ENCODE data around the gene MTHFSD. TPM values are rescaled to one million over a fixed set of nuclear protein-coding genes. Genes with fewer than 3 reads are reported as not detected.
A peak's percentile ranks its signal among the peaks of the same experiment; 100 is the strongest.
"Not testable (repeated sequence)": the region's sequence is repeated elsewhere in the genome, so short reads cannot be mapped to it uniquely, and the experiment has no call there.

Gene MTHFSD
- total RNA-seq, 2 donors from 2014 or later: 23.7 to 43.8 TPM

GRCh38 chr16:86594721-86595120, 39.7 kb upstream of the MTHFSD start:
- WGBS: 12% methylated on average over 8 of the region's 8 CpGs
- Histone ChIP-seq H3K4me1 (replicated peaks) (no peaks in the 10 kb centered on the region), H3K9me3 (no peaks in the 10 kb centered on the region), H3K27ac (no peak overlapping the region), H3K27me3 (replicated peaks; ENCODE audit: insufficient read depth) (peaks cover 18% of the 10 kb centered on the region), H3K36me3 (no peaks in the 10 kb centered on the region), H3K4me3 (no peak overlapping the region)
- TF ChIP-seq, protein P1, sequence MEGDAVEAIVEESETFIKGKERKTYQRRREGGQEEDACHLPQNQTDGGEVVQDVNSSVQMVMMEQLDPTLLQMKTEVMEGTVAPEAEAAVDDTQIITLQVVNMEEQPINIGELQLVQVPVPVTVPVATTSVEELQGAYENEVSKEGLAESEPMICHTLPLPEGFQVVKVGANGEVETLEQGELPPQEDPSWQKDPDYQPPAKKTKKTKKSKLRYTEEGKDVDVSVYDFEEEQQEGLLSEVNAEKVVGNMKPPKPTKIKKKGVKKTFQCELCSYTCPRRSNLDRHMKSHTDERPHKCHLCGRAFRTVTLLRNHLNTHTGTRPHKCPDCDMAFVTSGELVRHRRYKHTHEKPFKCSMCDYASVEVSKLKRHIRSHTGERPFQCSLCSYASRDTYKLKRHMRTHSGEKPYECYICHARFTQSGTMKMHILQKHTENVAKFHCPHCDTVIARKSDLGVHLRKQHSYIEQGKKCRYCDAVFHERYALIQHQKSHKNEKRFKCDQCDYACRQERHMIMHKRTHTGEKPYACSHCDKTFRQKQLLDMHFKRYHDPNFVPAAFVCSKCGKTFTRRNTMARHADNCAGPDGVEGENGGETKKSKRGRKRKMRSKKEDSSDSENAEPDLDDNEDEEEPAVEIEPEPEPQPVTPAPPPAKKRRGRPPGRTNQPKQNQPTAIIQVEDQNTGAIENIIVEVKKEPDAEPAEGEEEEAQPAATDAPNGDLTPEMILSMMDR (IDR thresholded peaks at IDR 0.05): no peak
- TF ChIP-seq POLR2AphosphoS5 (IDR thresholded peaks at IDR 0.05): peak; percentile 41
- intact Hi-C loops (cut with DNase I): no loop called here
- peak; percentile 13 for DNase-seq (ENCODE audit: low spot score)

- 17% methylated on average over 13 of the region's 13 CpGs for WGBS
- Histone ChIP-seq H3K9me3 (no peaks in the 10 kb centered on the region), H3K27ac (no peak overlapping the region), H3K4me1 (replicated peaks) (no peaks in the 10 kb centered on the region), H3K27me3 (replicated peaks; ENCODE audit: insufficient read depth) (peaks cover 18% of the 10 kb centered on the region), H3K4me3 (no peak overlapping the region), H3K36me3 (no peaks in the 10 kb centered on the region)
- intact Hi-C loops (cut with DNase I): no loop called here
- DNase-seq (ENCODE audit: low spot score): no peak
- TF ChIP-seq POLR2AphosphoS5 (IDR thresholded peaks at IDR 0.05) (no peak), POLR2A (IDR thresholded peaks at IDR 0.05) (no peak)
- TF ChIP-seq, protein P1 (IDR thresholded peaks at IDR 0.05): no peak
Observed at GRCh38 chr16:86593913-86594620, 39.0 kb upstream of the MTHFSD start.

DNA sequence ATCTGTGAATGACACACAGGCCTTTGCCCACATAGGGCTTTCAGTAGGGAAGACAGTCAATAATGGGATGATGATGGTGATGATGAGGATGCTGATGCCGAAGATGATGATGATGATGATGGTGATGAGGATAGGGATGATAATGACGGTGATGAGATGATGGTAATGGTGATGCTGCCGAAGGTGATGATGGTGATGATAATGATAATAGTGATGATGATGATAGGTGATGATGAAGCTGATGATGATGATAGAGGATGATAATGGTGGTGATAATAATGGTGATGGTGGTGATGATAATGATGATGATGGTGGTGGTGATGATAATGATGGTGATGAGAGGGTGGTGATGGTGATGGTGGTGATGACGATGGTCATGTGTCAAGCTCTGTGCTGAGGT, 36.2 kb upstream of the MTHFSD start:
- no peak for DNase-seq (ENCODE audit: low spot score)
- no peaks in the 10 kb centered on the region for H3K36me3 ChIP-seq
- H3K9me3 ChIP-seq: no peaks in the 10 kb centered on the region
- H3K4me1 ChIP-seq (replicated peaks): no peaks in the 10 kb centered on the region
- H3K27me3 ChIP-seq (replicated peaks; ENCODE audit: insufficient read depth): peaks cover 11% of the 10 kb centered on the region
- no peak overlapping the region for H3K27ac ChIP-seq
- intact Hi-C loops (cut with DNase I): no loop called here
- H3K4me3 ChIP-seq: no peak overlapping the region
- TF ChIP-seq, protein P1 (IDR thresholded peaks at IDR 0.05): no peak
- TF ChIP-seq POLR2AphosphoS5 (IDR thresholded peaks at IDR 0.05) (no peak), POLR2A (IDR thresholded peaks at IDR 0.05) (no peak)
- 97% methylated on average over 4 of the region's 4 CpGs for WGBS

- no peak for DNase-seq (ENCODE audit: low spot score)
- no peak overlapping the region for H3K27ac ChIP-seq
- H3K36me3 ChIP-seq: no peaks in the 10 kb centered on the region
- intact Hi-C loops (cut with DNase I): no loop called here
- no peak overlapping the region for H3K4me3 ChIP-seq
- TF ChIP-seq POLR2AphosphoS5 (IDR thresholded peaks at IDR 0.05) (no peak), POLR2A (IDR thresholded peaks at IDR 0.05) (no peak)
- TF ChIP-seq, protein P1 (IDR thresholded peaks at IDR 0.05): no peak
- no peaks in the 10 kb centered on the region for H3K9me3 ChIP-seq
- peaks cover 11% of the 10 kb centered on the region for H3K27me3 ChIP-seq (replicated peaks; ENCODE audit: insufficient read depth)
- WGBS: 37% methylated on average over 4 of the region's 4 CpGs
- no peaks in the 10 kb centered on the region for H3K4me1 ChIP-seq (replicated peaks)
Observed at GRCh38 chr16:86590501-86591144, 35.6 kb upstream of the MTHFSD start.

- DNase-seq (ENCODE audit: low spot score); intact Hi-C loops (cut with DNase I); H3K36me3 ChIP-seq; H3K9me3 ChIP-seq; H3K4me3 ChIP-seq; H3K27ac ChIP-seq; H3K4me1 ChIP-seq (replicated peaks): not testable (repeated sequence)
- peaks cover 11% of the 10 kb centered on the region for H3K27me3 ChIP-seq (replicated peaks; ENCODE audit: insufficient read depth)
- 94% methylated on average over 3 of the region's 3 CpGs for WGBS
Observed at GRCh38 chr16:86587955-86588354, 32.9 kb upstream of the MTHFSD start.
